GM19023 (cell line): Measurements from ENCODE around the gene KCNN2.

Experiments
- ATAC-seq: cut with Tn5 transposase; IDR thresholded peaks from one replicate; pipeline ENCODE4 v1.9.1; 2021; ENCODE audit warnings: mild to moderate bottlenecking, moderate library complexity; ENCODE audit not compliant: unreplicated experiment

The KCNN2 gene

DNA sequence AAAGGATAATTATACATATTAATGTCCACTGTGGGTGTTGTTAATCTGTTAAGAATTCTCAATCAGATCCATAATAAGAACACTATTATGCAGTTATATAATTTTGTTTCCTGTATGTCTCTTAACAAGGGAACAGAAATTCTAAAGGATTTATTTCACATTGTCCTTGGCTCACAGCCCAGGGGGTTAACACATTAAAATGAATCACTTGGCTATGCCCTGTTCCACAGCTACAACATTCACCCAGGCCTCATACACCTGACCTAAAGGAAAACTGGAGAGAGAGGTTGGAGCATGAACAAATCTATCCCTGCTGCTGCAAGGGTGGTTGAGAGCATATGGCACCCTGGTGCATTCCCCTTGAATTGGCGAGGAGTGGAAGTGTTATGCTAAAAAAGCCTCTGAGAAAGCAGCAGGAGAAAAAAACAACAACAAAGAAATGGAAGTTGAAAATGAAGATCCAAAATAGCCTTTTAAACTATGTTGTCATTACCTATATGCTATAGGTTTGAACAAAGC, 116.0 kb downstream of the KCNN2 start:
- ATAC-seq: no peak

DNA sequence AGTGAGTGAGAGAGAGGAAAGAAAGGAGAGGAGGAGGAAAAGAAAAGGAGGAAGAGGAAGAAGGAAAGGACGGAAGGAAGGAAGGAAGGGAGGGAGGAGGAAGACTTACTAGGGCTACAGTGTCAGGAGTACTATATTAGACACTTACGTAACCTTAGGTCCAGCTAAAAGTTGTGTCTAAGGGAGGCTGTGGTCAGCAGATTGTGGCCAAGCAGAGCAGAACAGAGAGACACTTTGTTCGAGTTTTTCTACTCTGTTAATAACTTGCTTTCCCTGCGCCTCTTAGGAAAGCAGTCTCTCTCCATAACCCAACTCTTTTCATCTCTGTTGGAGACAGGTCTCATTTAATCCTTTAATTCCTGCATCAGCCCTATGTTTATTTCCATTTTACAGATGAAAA, 138.9 kb downstream of the KCNN2 start:
- no peak for ATAC-seq

DNA sequence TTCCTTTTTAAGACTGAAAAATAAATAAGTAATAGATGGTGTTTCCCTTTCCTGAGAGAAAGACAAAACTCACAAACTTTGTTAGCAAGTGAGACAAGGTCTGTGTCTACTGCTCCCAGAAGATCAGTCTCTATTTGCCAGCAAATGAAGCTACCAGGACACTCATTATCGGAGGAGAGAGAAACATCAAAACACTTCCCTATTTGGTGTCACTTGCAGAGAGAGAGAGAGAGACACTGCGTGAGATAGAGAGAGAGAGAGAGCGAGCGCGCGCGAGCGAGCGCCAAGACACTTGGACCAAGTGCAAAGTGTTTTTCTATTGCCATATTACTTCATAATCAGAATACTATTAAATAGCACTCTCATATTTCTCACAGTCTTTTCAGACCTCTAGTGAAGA, 142.7 kb downstream of the KCNN2 start:
- no peak for ATAC-seq

DNA sequence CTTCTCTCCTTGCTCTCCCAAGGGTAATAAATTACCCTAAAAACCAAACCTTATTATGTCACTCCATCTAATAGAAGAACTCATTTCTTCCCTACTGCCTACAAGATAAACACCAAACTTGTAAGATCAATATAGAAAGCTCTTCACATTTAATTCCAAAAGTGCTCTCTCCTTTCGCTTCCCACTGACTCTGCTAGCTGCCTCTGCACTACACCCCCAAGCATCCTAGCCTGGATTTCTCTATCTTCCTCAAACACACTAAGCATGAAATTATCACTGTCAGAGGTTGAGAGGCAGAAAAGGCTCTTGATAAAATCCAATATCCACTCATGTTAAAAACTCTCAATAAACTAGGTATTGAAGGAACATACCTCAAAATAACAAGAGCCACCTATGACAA, 162.4 kb downstream of the KCNN2 start:
- ATAC-seq: no peak

DNA sequence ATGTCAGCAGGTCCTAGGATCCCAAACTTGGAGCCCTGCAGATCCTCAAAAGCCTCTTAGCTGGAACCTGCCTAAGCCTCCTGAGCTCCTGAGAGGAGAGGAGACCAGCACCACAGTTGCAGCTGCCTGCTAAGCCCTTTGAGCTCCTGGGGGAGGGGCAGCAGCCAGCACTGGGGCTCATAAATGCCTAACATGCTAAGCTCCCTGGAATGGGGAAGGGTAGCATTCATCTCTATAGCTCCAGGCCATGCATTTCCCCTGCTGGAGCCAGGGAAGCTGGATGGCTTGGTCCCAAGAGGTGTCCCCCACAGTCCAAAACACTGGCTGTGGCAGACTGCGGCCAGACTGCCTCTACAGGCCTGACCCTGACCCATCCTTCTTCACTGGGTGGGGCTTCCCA, 182.7 kb downstream of the KCNN2 start:
- ATAC-seq: no peak
